Activated B cell treated with CpG ODN at 0.5 μM for 24 hours (primary cell): ENCODE data around the gene SH3RF3. TPM values are rescaled to one million over a fixed set of nuclear protein-coding genes. Genes with fewer than 3 reads are reported as not detected.

Source experiments
- ATAC-seq: fragments of 200-7000 bp; cut with Tn5 transposase; one replicate; pipeline ENCODE4 v1.10.0; 2021; ENCODE audit warnings: low read depth, mild to moderate bottlenecking, moderate library complexity
- CTCF ChIA-PET: fragments of 350-600 bp; sonication (Branson Sonifier 250); formaldehyde crosslinking; loops from one replicate; lab custom pipeline; 2021; ENCODE audit warnings: antibody characterized with exemption; lab: Charles Lee
- POLR2A ChIA-PET: fragments of 350-600 bp; sonication (Branson Sonifier 250); formaldehyde crosslinking; loops from one replicate; lab custom pipeline; 2021; ENCODE audit warnings: antibody characterized with exemption; lab: Charles Lee
- DNase-seq: peaks from one replicate; pipeline ENCODE4 v3.0.0; 2022
- H3K27ac Mint-ChIP-seq: one replicate; pipeline ENCODE4 v1.8.0; 2020; ENCODE audit warnings: mixed read lengths
- H3K27me3 Mint-ChIP-seq: one replicate; pipeline ENCODE4 v1.8.0; 2021; ENCODE audit warnings: mixed read lengths
- H3K36me3 Mint-ChIP-seq: one replicate; pipeline ENCODE4 v1.8.0; 2021; ENCODE audit warnings: low read depth, mixed read lengths
- H3K4me1 Mint-ChIP-seq: one replicate; pipeline ENCODE4 v1.8.0; 2021; ENCODE audit warnings: mixed read lengths
- H3K4me3 Mint-ChIP-seq: one replicate; pipeline ENCODE4 v1.8.0; 2020; ENCODE audit warnings: mild to moderate bottlenecking, mixed read lengths
- H3K9me3 Mint-ChIP-seq: one replicate; pipeline ENCODE4 v1.8.0; 2020; ENCODE audit warnings: mixed read lengths
- CTCF ChIP-seq: fragments of 200-600 bp; IDR thresholded peaks from one replicate; pipeline ENCODE4 v1.8.0; 2022; ENCODE audit warnings: antibody characterized with exemption, mild to moderate bottlenecking
- intact Hi-C: fragments of 100-400 bp; cut with micrococcal nuclease; formaldehyde crosslinking; loops from one replicate; pipeline ENCODE4 v1.15.1; 2024
- total RNA-seq: library from RNA; stranded (reverse); gene quantifications from 2 replicates; pipeline ENCODE4 v1.2.3, GENCODE V29; 2022

The SH3RF3 gene
- total RNA-seq, 1 donor from 2014 or later: 0.09 TPM

DNA sequence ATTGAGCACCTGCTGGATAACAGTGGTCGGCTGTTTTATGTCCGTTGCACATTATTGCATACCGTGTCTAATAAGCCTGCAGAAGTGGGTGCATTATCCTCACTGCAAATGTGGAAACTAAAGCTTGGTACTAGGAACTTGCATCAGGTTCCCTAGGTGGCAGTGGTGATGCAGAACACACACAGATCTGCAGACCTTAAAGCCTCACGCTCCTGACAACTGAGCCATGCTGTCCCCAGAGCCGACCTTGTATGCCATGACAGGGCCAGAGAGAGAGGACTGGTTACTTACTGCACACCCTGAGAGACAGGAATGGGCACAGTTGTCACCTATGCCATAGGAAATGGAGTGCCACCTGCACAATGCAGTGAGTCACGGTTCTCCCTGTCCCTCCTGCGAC is 151.8 kb downstream of the SH3RF3 start:
- intact Hi-C loops: no loop called here
- ChIA-PET CTCF (no interaction called here), POLR2A (no interaction called here)
- ATAC-seq: no peak
- DNase-seq: no peak
- H3K36me3 Mint-ChIP-seq: no peaks in the 10 kb centered on the region
- no peak for TF ChIP-seq CTCF
- no peak overlapping the region for H3K27ac Mint-ChIP-seq
- H3K4me3 Mint-ChIP-seq: no peak overlapping the region
- no peaks in the 10 kb centered on the region for H3K9me3 Mint-ChIP-seq
- no peaks in the 10 kb centered on the region for H3K27me3 Mint-ChIP-seq
- no peaks in the 10 kb centered on the region for H3K4me1 Mint-ChIP-seq

DNA sequence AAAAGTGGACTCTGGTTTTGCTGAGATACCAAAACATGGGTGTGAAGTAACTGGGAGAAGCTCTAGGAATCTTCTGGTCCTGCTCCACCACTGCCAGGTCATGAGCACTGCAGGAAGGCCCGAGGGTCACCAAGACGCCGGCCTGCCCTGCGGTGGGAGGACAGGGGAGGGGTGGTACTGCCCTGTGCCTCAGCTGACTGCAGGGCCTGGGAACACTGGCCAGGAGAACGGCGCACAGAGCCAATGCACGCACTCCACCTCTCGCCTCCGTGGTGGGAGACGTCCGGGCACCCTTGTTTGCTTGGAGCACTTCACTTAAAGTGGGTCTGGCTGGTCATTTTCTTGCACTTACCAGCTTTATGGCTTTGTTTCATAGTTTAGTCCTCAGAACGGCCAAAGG is 153.4 kb downstream of the SH3RF3 start:
- no peaks in the 10 kb centered on the region for H3K36me3 Mint-ChIP-seq
- no peak for DNase-seq
- ChIA-PET POLR2A (no interaction called here), CTCF (no interaction called here)
- no peaks in the 10 kb centered on the region for H3K9me3 Mint-ChIP-seq
- intact Hi-C loops: no loop called here
- no peak overlapping the region for H3K4me3 Mint-ChIP-seq
- ATAC-seq: no peak
- no peak overlapping the region for H3K27ac Mint-ChIP-seq
- TF ChIP-seq CTCF: no peak
- H3K4me1 Mint-ChIP-seq: no peaks in the 10 kb centered on the region
- H3K27me3 Mint-ChIP-seq: no peaks in the 10 kb centered on the region

- H3K4me1 Mint-ChIP-seq: no peaks in the 10 kb centered on the region
- ATAC-seq (no peak), DNase-seq (no peak)
- no peak overlapping the region for H3K4me3 Mint-ChIP-seq
- H3K9me3 Mint-ChIP-seq: no peaks in the 10 kb centered on the region
- ChIA-PET CTCF (no interaction called here), POLR2A (no interaction called here)
- no peak for TF ChIP-seq CTCF
- no peaks in the 10 kb centered on the region for H3K36me3 Mint-ChIP-seq
- no peak overlapping the region for H3K27ac Mint-ChIP-seq
- no peaks in the 10 kb centered on the region for H3K27me3 Mint-ChIP-seq
- intact Hi-C loops: no loop called here
These were observed 153.9 kb downstream of the SH3RF3 start for GRCh38 chr2:109282865-109283264.

- no peak for TF ChIP-seq CTCF
- no peak overlapping the region for H3K27ac Mint-ChIP-seq
- ChIA-PET CTCF (no interaction called here), POLR2A (interaction anchor here (0.8 kb wide), 1 partner anchor 20 kb away, joined by 3 read pairs; no protein-coding TSS in a partner anchor)
- no peaks in the 10 kb centered on the region for H3K4me1 Mint-ChIP-seq
- ATAC-seq (no peak), DNase-seq (no peak)
- intact Hi-C loops: no loop called here
- H3K27me3 Mint-ChIP-seq: no peaks in the 10 kb centered on the region
- no peaks in the 10 kb centered on the region for H3K36me3 Mint-ChIP-seq
- H3K9me3 Mint-ChIP-seq: no peaks in the 10 kb centered on the region
- no peak overlapping the region for H3K4me3 Mint-ChIP-seq
These were observed 155.8 kb downstream of the SH3RF3 start for GRCh38 chr2:109284826-109285225.

GRCh38 chr2:109285244-109285651 is 156.2 kb downstream of the SH3RF3 start:
- Mint-ChIP-seq H3K9me3 (no peaks in the 10 kb centered on the region), H3K27me3 (no peaks in the 10 kb centered on the region), H3K36me3 (no peaks in the 10 kb centered on the region), H3K4me1 (no peaks in the 10 kb centered on the region), H3K27ac (no peak overlapping the region), H3K4me3 (no peak overlapping the region)
- ATAC-seq: no peak
- intact Hi-C loops: no loop called here
- ChIA-PET CTCF (no interaction called here), POLR2A (interaction anchor here (0.8 kb wide), 1 partner anchor 19 kb away, joined by 3 read pairs; no protein-coding TSS in a partner anchor)
- DNase-seq: no peak
- no peak for TF ChIP-seq CTCF
